TTC549 (cell line): ENCODE measurements around the gene CADM2.

Experiments used
- FAIRE-seq: peaks from 2 replicates; lab custom pipeline; 2012; peaks lifted over from hg19 to GRCh38; lab: Jason Lieb, UNC

Gene CADM2

GRCh38 chr3:85574006-85574705 is 615.4 kb downstream of the CADM2 start:
- no peak for FAIRE-seq

DNA sequence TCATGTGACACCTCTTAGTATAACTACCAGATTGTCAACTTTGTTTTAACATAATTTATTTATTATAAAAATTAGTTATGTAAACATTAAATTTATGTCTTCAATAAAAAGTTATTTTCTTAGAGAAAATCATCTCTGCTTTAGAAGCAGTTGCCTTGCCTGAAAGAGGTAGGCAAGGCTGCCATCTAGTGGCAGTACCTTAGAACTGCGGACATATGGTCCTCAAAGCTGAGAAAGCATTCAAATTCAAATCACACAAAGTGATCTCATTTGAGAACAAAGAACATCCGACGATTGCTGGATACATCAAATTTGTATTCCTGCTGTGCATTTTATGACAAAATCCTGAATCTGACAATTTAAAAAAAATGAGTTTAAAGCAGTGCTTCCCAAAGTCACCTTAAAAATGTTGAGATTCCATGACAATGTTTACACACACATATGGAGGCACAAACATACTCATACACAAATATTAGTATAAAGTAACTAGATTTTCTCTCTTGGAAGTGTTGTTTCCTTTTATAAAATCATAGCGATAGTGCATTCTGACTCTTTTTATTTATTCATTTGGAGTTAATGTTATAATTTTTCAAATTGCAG is 617.4 kb downstream of the CADM2 start:
- FAIRE-seq: peak; percentile 92

DNA sequence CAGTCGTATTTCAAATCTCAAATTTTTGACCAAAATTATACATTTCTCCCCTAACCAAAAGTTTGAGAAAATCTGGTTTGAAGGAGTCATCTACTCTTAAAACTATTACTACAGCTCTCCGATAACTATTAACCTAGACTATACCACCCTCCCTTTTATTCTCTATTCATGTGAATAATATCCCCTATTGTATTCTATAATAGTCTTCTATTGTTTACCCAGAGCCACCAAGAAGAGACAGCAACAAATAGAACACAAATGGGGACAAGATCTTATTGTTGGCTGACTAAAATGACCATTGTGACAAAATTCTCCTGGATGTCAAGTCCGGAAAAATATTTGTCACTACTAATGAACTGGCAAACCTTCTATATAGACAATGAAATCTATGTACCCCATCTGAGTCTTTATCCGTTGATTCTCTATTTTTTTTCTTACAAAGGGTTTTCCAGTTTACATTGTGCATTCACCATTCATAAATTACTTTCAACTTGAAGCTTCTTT is 618.0 kb downstream of the CADM2 start:
- FAIRE-seq: no peak

DNA sequence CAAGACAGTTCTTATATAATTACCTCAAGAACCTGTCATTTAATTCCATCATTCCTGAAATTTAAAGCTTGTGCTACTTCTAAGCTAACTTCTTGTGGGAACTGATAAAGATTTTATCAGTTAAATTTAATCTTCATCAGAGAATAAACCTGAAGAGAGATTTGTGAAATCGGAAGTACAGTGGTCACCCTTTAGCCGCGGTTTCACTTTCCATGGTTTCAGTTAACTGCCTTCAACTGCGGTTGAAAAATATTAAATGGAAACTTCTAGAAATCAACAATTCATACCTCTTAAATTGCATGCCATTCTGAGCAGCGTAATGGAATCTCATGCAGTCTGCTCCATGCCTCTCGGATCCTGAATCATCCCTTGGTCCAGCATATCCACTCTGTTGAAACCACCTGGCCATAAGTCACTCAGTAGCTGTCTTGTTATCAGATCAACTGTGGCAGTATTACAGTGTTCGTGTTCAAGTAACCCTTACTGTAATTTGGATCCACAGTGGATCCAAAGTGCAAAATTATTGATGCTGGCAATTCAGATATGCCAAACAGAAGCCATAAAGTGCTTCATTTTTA is 626.1 kb downstream of the CADM2 start:
- FAIRE-seq: no peak

- FAIRE-seq: no peak
Observed at GRCh38 chr3:85586018-85586417, 627.2 kb downstream of the CADM2 start.

GRCh38 chr3:85589145-85589544 is 630.4 kb downstream of the CADM2 start:
- no peak for FAIRE-seq

DNA sequence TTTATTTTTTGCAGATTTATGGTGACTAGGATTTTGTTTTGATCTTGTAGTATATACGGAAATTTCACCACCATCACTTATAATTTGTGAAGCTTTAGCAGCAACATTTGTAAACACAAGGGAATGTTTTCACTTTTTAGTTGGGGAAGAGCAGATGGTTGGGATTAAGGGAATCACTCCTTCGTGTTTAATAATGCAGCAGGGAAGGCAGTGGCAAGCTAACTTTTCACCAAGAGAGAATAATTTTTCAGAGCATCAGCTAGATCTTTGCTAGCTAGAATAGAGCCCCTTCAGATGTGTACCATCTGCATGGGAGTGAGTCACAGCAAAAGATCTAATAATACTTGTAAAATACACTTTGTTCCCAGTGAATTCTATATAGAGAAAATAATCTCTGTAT is 632.7 kb downstream of the CADM2 start:
- FAIRE-seq: no peak

DNA sequence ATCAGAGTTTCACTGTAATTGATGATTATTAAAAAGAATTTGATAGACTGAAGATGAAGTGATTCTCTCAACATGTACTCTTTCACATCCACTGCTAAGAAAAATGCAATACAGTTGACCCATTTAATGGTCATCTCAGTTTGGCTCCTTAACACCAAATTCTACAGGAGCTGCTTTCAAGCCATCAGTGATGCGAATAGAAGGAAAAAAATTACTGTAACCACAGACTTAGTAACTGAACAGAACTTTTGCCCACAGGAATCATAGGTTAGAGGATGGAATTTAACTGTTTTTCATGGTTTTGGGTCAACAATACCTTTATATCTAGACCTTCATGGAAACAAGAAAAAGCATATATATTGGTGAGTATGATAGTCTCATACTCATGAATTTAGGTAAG is 633.5 kb downstream of the CADM2 start:
- FAIRE-seq: no peak

- no peak for FAIRE-seq
Observed at GRCh38 chr3:85594676-85595075, 635.9 kb downstream of the CADM2 start.

DNA sequence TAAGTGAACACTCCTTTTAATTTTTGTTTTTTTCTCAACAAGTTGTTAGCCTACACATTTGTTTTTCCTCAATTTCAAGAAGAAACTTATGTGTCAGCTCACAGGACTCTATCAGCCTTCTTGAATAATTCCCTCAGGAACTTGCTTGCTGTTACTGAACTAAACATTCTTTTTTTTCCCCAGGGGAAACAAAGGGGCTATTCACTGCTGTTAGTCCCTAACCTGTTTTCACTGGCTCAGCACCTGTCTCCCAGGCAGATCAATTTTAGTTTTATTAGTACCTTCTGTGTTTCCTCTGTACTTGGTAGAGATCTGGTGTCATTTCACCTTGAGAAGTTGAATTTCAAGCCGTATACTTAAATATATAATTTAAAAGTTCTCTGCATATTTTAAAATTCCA is 644.6 kb downstream of the CADM2 start:
- no peak for FAIRE-seq

GRCh38 chr3:85604641-85605040 is 645.9 kb downstream of the CADM2 start:
- FAIRE-seq: no peak

- no peak for FAIRE-seq
Observed at GRCh38 chr3:85605066-85605465, 646.3 kb downstream of the CADM2 start.

- FAIRE-seq: no peak
Observed at GRCh38 chr3:85626662-85627061, 667.9 kb downstream of the CADM2 start.

- no peak for FAIRE-seq
Observed at GRCh38 chr3:85627932-85628331, 669.1 kb downstream of the CADM2 start.

GRCh38 chr3:85631070-85631469 is 672.3 kb downstream of the CADM2 start:
- FAIRE-seq: no peak

DNA sequence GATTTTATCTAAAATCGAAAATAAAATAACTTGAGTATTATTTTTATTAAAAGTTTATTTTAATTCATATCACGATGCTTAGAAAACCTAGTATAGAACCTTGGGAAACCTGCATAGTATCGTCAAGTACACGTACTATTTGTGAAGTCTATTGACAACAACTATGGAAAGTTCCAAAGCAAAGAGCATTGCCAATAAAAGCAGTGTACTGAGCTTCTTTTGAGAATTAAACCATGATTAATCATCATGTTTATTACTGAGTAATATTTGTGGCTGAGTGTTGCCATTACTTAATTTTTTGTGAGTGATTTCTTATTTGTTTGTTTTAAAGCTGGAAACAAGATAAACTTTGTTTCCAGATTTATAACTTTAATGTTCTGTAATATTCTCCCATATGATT is 674.1 kb downstream of the CADM2 start:
- FAIRE-seq: no peak

DNA sequence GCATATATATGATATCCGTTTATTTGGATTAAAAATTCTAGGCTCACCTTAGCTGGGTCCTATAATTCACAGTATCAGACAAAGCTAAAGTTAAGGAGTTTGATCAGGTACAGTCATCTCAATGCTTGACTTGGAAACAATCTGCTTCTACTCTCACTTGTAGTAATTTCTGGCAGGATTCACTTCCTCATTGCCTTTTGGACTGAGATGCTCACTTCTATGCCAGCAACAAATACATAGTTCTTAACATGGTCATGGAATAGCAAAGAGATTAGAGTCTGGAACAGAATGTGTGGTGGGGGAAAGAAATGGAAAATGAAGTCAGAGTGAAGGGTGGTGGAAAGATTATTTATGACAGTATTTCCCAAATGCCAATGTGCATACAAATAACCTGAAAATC is 693.6 kb downstream of the CADM2 start:
- no peak for FAIRE-seq

GRCh38 chr3:85660451-85660850 is 701.7 kb downstream of the CADM2 start:
- no peak for FAIRE-seq

DNA sequence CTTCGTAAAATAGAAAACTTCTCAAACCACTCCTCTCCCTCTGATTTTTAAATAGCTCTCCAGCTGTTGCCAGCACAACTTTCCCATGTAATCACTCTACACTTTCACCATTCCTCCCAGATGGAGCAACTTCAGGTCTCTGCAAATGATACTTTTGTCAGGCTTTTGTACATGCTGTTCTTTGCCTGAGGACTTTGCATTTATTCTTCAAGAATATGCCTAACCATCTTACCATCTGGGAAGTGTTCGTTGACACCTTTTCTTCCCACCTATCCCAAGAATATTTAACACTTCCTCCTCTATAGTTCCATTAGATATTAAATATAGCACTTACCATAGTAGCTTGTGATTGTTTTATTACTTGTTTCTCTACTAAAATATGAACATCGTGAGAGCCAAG is 703.7 kb downstream of the CADM2 start:
- FAIRE-seq: no peak

DNA sequence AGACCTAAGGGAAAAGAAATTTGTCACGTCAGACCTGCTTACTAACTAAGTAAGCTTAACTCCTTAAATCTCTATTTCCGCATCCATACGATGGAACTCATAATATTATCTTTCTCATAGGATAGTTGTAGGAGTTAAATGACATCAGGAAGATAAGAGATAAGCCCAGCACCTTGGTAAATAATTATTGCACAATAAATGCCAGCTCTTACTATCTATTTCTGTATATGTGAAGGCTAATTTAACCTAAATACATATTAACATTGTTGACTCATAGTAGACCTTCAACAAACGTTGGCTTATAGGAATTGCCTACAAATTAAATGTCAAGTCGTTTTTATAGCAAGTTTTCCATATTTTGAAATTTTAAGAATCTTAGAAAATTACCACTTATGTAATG is 709.0 kb downstream of the CADM2 start:
- FAIRE-seq: no peak

GRCh38 chr3:85670634-85671205 is 711.9 kb downstream of the CADM2 start:
- FAIRE-seq: no peak

GRCh38 chr3:85672761-85673160 is 714.0 kb downstream of the CADM2 start:
- no peak for FAIRE-seq

DNA sequence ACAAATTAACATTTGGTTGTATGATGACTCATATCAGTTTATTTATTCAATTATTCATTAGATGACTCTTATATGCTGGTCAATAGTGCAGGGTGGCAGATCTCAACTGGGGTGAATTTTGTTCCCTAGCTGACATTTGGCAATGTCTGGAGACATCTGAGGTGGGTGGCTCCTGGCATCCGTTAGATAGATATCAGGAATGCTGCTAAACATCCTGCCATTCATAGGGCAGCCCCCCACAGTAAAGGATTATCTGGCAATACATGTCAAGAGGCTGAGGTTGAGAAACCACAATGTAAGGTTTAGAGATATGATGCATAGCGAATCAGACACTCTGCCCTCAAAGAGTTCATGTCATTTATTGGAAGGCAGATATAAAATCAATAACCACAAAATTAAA is 719.9 kb downstream of the CADM2 start:
- FAIRE-seq: no peak
